ENCODE results near the gene HAPLN2.
"Not testable (repeated sequence)": the region's sequence is repeated elsewhere in the genome, so short reads cannot be mapped to it uniquely, and the experiment has no call there.

Gene HAPLN2

GRCh38 chr1:156599811-156600210 is 19.4 kb upstream of the HAPLN2 start:
- Mint-ChIP-seq H3K36me3 (peaks cover 3% of the 10 kb centered on the region), H3K9me3 (ENCODE audit: low read depth) (no peaks in the 10 kb centered on the region), H3K27me3 (no peaks in the 10 kb centered on the region), H3K4me1 (ENCODE audit: low read depth) (peaks cover 37% of the 10 kb centered on the region), H3K27ac (peak overlapping the region; percentile 100), H3K4me3 (peak overlapping the region; percentile 94)

- peak overlapping the region; percentile 100 for H3K27ac Mint-ChIP-seq
- peak overlapping the region; percentile 94 for H3K4me3 Mint-ChIP-seq
- peaks cover 3% of the 10 kb centered on the region for H3K36me3 Mint-ChIP-seq
- no peaks in the 10 kb centered on the region for H3K27me3 Mint-ChIP-seq
- H3K4me1 Mint-ChIP-seq (ENCODE audit: low read depth) = peaks cover 32% of the 10 kb centered on the region
- no peaks in the 10 kb centered on the region for H3K9me3 Mint-ChIP-seq (ENCODE audit: low read depth)
Observed at GRCh38 chr1:156600733-156601121, 18.5 kb upstream of the HAPLN2 start.

- Mint-ChIP-seq H3K9me3 (ENCODE audit: low read depth) (no peaks in the 10 kb centered on the region), H3K4me3 (peak within 1 kb of the TSS; percentile 94)
Observed at GRCh38 chr1:156601122-156601830, 17.9 kb upstream of the HAPLN2 start, which contains the start of gene GPATCH4. TSS of gene GPATCH4 (minus strand) at chr1:156601479.

GRCh38 chr1:156601892-156602291 is 17.3 kb upstream of the HAPLN2 start:
- Mint-ChIP-seq H3K4me3 (peak overlapping the region; percentile 94), H3K27me3 (no peaks in the 10 kb centered on the region), H3K36me3 (peaks cover 3% of the 10 kb centered on the region), H3K9me3 (ENCODE audit: low read depth) (no peaks in the 10 kb centered on the region), H3K4me1 (ENCODE audit: low read depth) (peaks cover 31% of the 10 kb centered on the region), H3K27ac (peak overlapping the region; percentile 100)

More at GRCh38 chr1:156601122-156601830, 17.9 kb upstream of the HAPLN2 start, which contains the start of gene GPATCH4:
- Mint-ChIP-seq H3K27ac (peak within 1 kb of the TSS; percentile 100), H3K36me3 (peaks cover 3% of the 10 kb centered on the region), H3K27me3 (no peaks in the 10 kb centered on the region), H3K4me1 (ENCODE audit: low read depth) (peaks cover 32% of the 10 kb centered on the region)

GRCh38 chr1:156602557-156602993 is 16.6 kb upstream of the HAPLN2 start:
- peak overlapping the region; percentile 73 for H3K4me3 Mint-ChIP-seq
- peaks cover 31% of the 10 kb centered on the region for H3K4me1 Mint-ChIP-seq (ENCODE audit: low read depth)
- no peaks in the 10 kb centered on the region for H3K9me3 Mint-ChIP-seq (ENCODE audit: low read depth)
- H3K27me3 Mint-ChIP-seq = no peaks in the 10 kb centered on the region
- peak overlapping the region; percentile 70 for H3K27ac Mint-ChIP-seq
- H3K36me3 Mint-ChIP-seq = peaks cover 3% of the 10 kb centered on the region

- not testable (repeated sequence) for H3K4me3 Mint-ChIP-seq; H3K9me3 Mint-ChIP-seq (ENCODE audit: low read depth); H3K27me3 Mint-ChIP-seq; H3K27ac Mint-ChIP-seq; H3K4me1 Mint-ChIP-seq (ENCODE audit: low read depth); H3K36me3 Mint-ChIP-seq
Observed at GRCh38 chr1:156607344-156607743, 11.9 kb upstream of the HAPLN2 start.

GRCh38 chr1:156608036-156608674 is 11.1 kb upstream of the HAPLN2 start:
- Mint-ChIP-seq H3K27ac (no peak overlapping the region), H3K27me3 (peaks cover 3% of the 10 kb centered on the region), H3K36me3 (no peaks in the 10 kb centered on the region), H3K9me3 (ENCODE audit: low read depth) (no peaks in the 10 kb centered on the region), H3K4me1 (ENCODE audit: low read depth) (peaks cover 3% of the 10 kb centered on the region), H3K4me3 (no peak overlapping the region)

- Mint-ChIP-seq H3K4me1 (ENCODE audit: low read depth) (peaks cover 3% of the 10 kb centered on the region), H3K4me3 (no peak overlapping the region), H3K27me3 (peaks cover 4% of the 10 kb centered on the region), H3K27ac (no peak overlapping the region), H3K36me3 (no peaks in the 10 kb centered on the region), H3K9me3 (ENCODE audit: low read depth) (no peaks in the 10 kb centered on the region)
Observed at GRCh38 chr1:156608981-156609380, 10.2 kb upstream of the HAPLN2 start.

GRCh38 chr1:156610072-156610471 is 9.1 kb upstream of the HAPLN2 start:
- not testable (repeated sequence) for H3K4me1 Mint-ChIP-seq (ENCODE audit: low read depth)

GRCh38 chr1:156612666-156613065 is 6.5 kb upstream of the HAPLN2 start:
- no peak overlapping the region for H3K27ac Mint-ChIP-seq

More at GRCh38 chr1:156610072-156610471, 9.1 kb upstream of the HAPLN2 start:
- H3K27ac Mint-ChIP-seq; H3K4me3 Mint-ChIP-seq; H3K27me3 Mint-ChIP-seq; H3K36me3 Mint-ChIP-seq; H3K9me3 Mint-ChIP-seq (ENCODE audit: low read depth): not testable (repeated sequence)

GRCh38 chr1:156615946-156616345 is 3.3 kb upstream of the HAPLN2 start:
- Mint-ChIP-seq H3K9me3 (ENCODE audit: low read depth) (no peaks in the 10 kb centered on the region), H3K4me3 (no peak overlapping the region), H3K27ac (no peak overlapping the region), H3K4me1 (ENCODE audit: low read depth) (no peaks in the 10 kb centered on the region), H3K36me3 (no peaks in the 10 kb centered on the region), H3K27me3 (peaks cover 22% of the 10 kb centered on the region)

More at GRCh38 chr1:156612666-156613065, 6.5 kb upstream of the HAPLN2 start:
- H3K27me3 Mint-ChIP-seq = peaks cover 8% of the 10 kb centered on the region
- no peaks in the 10 kb centered on the region for H3K9me3 Mint-ChIP-seq (ENCODE audit: low read depth)
- peaks cover 3% of the 10 kb centered on the region for H3K4me1 Mint-ChIP-seq (ENCODE audit: low read depth)
- no peak overlapping the region for H3K4me3 Mint-ChIP-seq
- H3K36me3 Mint-ChIP-seq = no peaks in the 10 kb centered on the region

GRCh38 chr1:156616463-156616862 is 2.8 kb upstream of the HAPLN2 start:
- Mint-ChIP-seq H3K36me3 (no peaks in the 10 kb centered on the region), H3K27me3 (peaks cover 23% of the 10 kb centered on the region), H3K27ac (no peak overlapping the region), H3K4me1 (ENCODE audit: low read depth) (no peaks in the 10 kb centered on the region), H3K9me3 (ENCODE audit: low read depth) (no peaks in the 10 kb centered on the region), H3K4me3 (no peak overlapping the region)

- no peaks in the 10 kb centered on the region for H3K9me3 Mint-ChIP-seq (ENCODE audit: low read depth)
- no peak overlapping the region for H3K4me3 Mint-ChIP-seq
- H3K27ac Mint-ChIP-seq = no peak overlapping the region
- no peaks in the 10 kb centered on the region for H3K36me3 Mint-ChIP-seq
- peaks cover 2% of the 10 kb centered on the region for H3K4me1 Mint-ChIP-seq (ENCODE audit: low read depth)
- peaks cover 31% of the 10 kb centered on the region for H3K27me3 Mint-ChIP-seq
Observed at GRCh38 chr1:156619582-156619955, 354 bp downstream of the HAPLN2 start.

GRCh38 chr1:156622581-156623297 is 3.5 kb downstream of the HAPLN2 start:
- no peaks in the 10 kb centered on the region for H3K9me3 Mint-ChIP-seq (ENCODE audit: low read depth)

More at GRCh38 chr1:156622581-156623297, 3.5 kb downstream of the HAPLN2 start:
- Mint-ChIP-seq H3K27ac (no peak overlapping the region), H3K27me3 (peaks cover 39% of the 10 kb centered on the region), H3K4me1 (ENCODE audit: low read depth) (peaks cover 9% of the 10 kb centered on the region), H3K4me3 (peak overlapping the region; percentile 30), H3K36me3 (no peaks in the 10 kb centered on the region)

All from activated naive CD8-positive, alpha-beta T cell (primary cell).